K562 (cell line): ENCODE measurements around the gene SMARCA4. TPM values are rescaled to one million over a fixed set of nuclear protein-coding genes. Genes with fewer than 3 reads are reported as not detected.

Source experiments
- FOXJ3 ChIP-seq: sonication (generic); formaldehyde crosslinking; IDR thresholded peaks from 2 replicates; pipeline ENCODE4 v1.4.0; 2020; ENCODE audit warnings: mild to moderate bottlenecking, missing genetic modification reagents
- GTF2E2 ChIP-seq: fragments of 200-800 bp; sonication (Bioruptor generic); IDR thresholded peaks from 2 replicates; pipeline ENCODE4 v1.6.1; 2016; ENCODE audit warnings: missing genetic modification characterization, missing compliant biosample characterization
- HMBOX1 ChIP-seq: sonication (generic); IDR thresholded peaks from 2 replicates; pipeline ENCODE4 v1.6.1; 2016
- HNRNPUL1 ChIP-seq: fragments of 200-400 bp; formaldehyde crosslinking; IDR thresholded peaks from 2 replicates; pipeline ENCODE4 v1.6.1; 2017; ENCODE audit warnings: low read length
- KAT8 ChIP-seq: fragments of 450-650 bp; IDR thresholded peaks from 2 replicates; pipeline ENCODE4 v1.6.1; 2016; ENCODE audit warnings: low read depth, mild to moderate bottlenecking
- NR2C2 ChIP-seq, 2 experiments: fragments of 200-800 bp in 1 of 2; sonication (Bioruptor generic) in 1 of 2; sonication (generic) in 1 of 2; formaldehyde crosslinking in 1 of 2; IDR thresholded peaks; 2 replicates each; pipeline versions ENCODE4 v1.6.1 to v1.8.0; 2016 to 2022; ENCODE audit warnings: mild to moderate bottlenecking in 1 of 2, missing compliant biosample characterization in 1 of 2, missing genetic modification characterization in 1 of 2, missing genetic modification reagents in 1 of 2
- SMARCB1 ChIP-seq: IDR thresholded peaks from 2 replicates; pipeline ENCODE4 v1.6.1; 2011; ENCODE audit warnings: improper control_type of control experiment, low read depth; ENCODE audit not compliant: insufficient read length
- STAG1 ChIP-seq: sonication (generic); formaldehyde crosslinking; IDR thresholded peaks from 2 replicates; pipeline ENCODE4 v1.5.0; 2020; ENCODE audit warnings: missing genetic modification reagents, borderline replicate concordance
- ZBTB5 ChIP-seq: fragments of 450-650 bp; IDR thresholded peaks from 2 replicates; pipeline ENCODE4 v1.6.1; 2017; ENCODE audit warnings: antibody characterized with exemption
- ZFP36 ChIP-seq: fragments of 150-350 bp; IDR thresholded peaks from 2 replicates; pipeline ENCODE4 v1.6.1; 2018; ENCODE audit warnings: low read length, low read depth; ENCODE audit not compliant: partially characterized antibody
- polyA plus RNA-seq, 8 experiments: library from polyadenylated mRNA; depleted of rRNA in 4 of 8; stranded (reverse) in 5 of 8; unstranded in 3 of 8; fragments of >200 nt; fragmentation: Nextera tagmentation in 2 of 8; fragmentation: Illumina TruSeq in 1 of 8; extraction: Ambion mirVana in 2 of 8; extraction: Trizol in 1 of 8; gene quantifications; 2 replicates each; pipeline versions ENCODE4 v1.2.1 to v1.2.3, GENCODE V29; 2011 to 2014; ENCODE audit warnings: inconsistent platforms in 1 of 8, missing spikeins in 1 of 8
- total RNA-seq, 7 experiments: library from RNA; depleted of rRNA in 6 of 7; stranded (reverse); fragments of >200 nt in 6 of 7; fragmentation: Illumina TruSeq in 2 of 7; extraction: Trizol in 2 of 7; gene quantifications; 2 replicates each; pipeline versions ENCODE4 v1.2.1 to v1.2.3, GENCODE V29; 2011 to 2021; ENCODE audit warnings: low replicate concordance in 1 of 7
- TF ChIP-seq, protein P1 (sequence below): fragments of 250-450 bp; sonication (Bioruptor Pico); IDR thresholded peaks from 2 replicates; pipeline ENCODE4 v1.8.0; 2021; ENCODE audit warnings: mild to moderate bottlenecking, moderate library complexity

The SMARCA4 gene
- total and polyA plus RNA-seq, 9 of the 15 experiments (the other 6 are each of a cell fraction or from before 2014, with no cell fraction given): 19.3 to 207 (median 52.1) TPM

- TF ChIP-seq STAG1 (CRISPR knock-in tag): no peak
- TF ChIP-seq, protein P1, sequence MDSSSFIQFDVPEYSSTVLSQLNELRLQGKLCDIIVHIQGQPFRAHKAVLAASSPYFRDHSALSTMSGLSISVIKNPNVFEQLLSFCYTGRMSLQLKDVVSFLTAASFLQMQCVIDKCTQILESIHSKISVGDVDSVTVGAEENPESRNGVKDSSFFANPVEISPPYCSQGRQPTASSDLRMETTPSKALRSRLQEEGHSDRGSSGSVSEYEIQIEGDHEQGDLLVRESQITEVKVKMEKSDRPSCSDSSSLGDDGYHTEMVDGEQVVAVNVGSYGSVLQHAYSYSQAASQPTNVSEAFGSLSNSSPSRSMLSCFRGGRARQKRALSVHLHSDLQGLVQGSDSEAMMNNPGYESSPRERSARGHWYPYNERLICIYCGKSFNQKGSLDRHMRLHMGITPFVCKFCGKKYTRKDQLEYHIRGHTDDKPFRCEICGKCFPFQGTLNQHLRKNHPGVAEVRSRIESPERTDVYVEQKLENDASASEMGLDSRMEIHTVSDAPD: no peak
- no peak for TF ChIP-seq NR2C2 (CRISPR knock-in tag; IDR thresholded peaks at IDR 0.05)
- TF ChIP-seq NR2C2 (tag; IDR thresholded peaks at IDR 0.05): no peak
- no peak for TF ChIP-seq ZBTB5
- no peak for TF ChIP-seq HMBOX1
- no peak for TF ChIP-seq HNRNPUL1
- TF ChIP-seq ZFP36: no peak
- TF ChIP-seq SMARCB1: no peak
- TF ChIP-seq GTF2E2 (tag): no peak
- TF ChIP-seq FOXJ3 (CRISPR knock-in tag): no peak
- no peak for TF ChIP-seq KAT8
Observed at GRCh38 chr19:10966809-10967208, 6.0 kb downstream of the SMARCA4 start (continued).
